Kidney (tissue), 14 donors: ENCODE results near the gene SRF. TPM values are rescaled to one million over a fixed set of nuclear protein-coding genes. Genes with fewer than 3 reads are reported as not detected.
A peak's percentile ranks its signal among the peaks of the same experiment; 100 is the strongest.

Experiments used
- DNase-seq, 5 donors: peaks; one replicate each; pipeline ENCODE4 v3.0.0-alpha.2; 2013 to 2020
- FAIRE-seq: peaks from 2 replicates; lab custom pipeline; 2012; peaks lifted over from hg19 to GRCh38; lab: Jason Lieb, UNC
- H3K27ac ChIP-seq, 2 donors: one replicate each; pipeline ENCODE4 v1.7.0; 2013; ENCODE audit warnings: low read depth in 2 of 2, low read length in 2 of 2, inconsistent platforms in 1 of 2
- H3K27me3 ChIP-seq: one replicate; pipeline ENCODE4 v1.7.1; 2013; ENCODE audit warnings: low read length, inconsistent platforms; ENCODE audit not compliant: control insufficient read depth, insufficient read depth
- H3K36me3 ChIP-seq, 3 donors: one replicate each; pipeline versions ENCODE4 v1.7.0 to v1.7.1; 2013; ENCODE audit warnings: low read length in 3 of 3, control low read depth in 1 of 3, inconsistent platforms in 1 of 3; ENCODE audit not compliant: insufficient read depth in 3 of 3, control insufficient read depth in 2 of 3
- H3K4me1 ChIP-seq, 3 donors: one replicate each; pipeline versions ENCODE4 v1.7.0 to v1.7.1; 2013; ENCODE audit warnings: low read length in 3 of 3, inconsistent platforms in 1 of 3, low read depth in 1 of 3; ENCODE audit not compliant: control insufficient read depth in 2 of 3, insufficient read depth in 2 of 3
- H3K4me3 ChIP-seq, 3 donors: one replicate each; pipeline versions ENCODE4 v1.7.0 to v1.8.1; 2013; ENCODE audit warnings: low read length in 3 of 3, control low read depth in 1 of 3, inconsistent platforms in 1 of 3
- H3K9ac ChIP-seq, 3 donors: one replicate each; pipeline versions ENCODE4 v1.7.0 to v1.7.1; 2013; ENCODE audit warnings: low read length in 3 of 3, control low read depth in 1 of 3, inconsistent platforms in 1 of 3
- H3K9me3 ChIP-seq, 3 donors: one replicate each; pipeline versions ENCODE4 v1.7.0 to v1.7.1; 2013; ENCODE audit warnings: low read length in 3 of 3, control low read depth in 1 of 3, inconsistent platforms in 1 of 3; ENCODE audit not compliant: control insufficient read depth in 2 of 3, insufficient read depth in 1 of 3
- CTCF ChIP-seq: IDR thresholded peaks from 3 replicates; pipeline ENCODE4 v1.5.1; 2012; ENCODE audit warnings: mild to moderate bottlenecking, moderate library complexity, borderline replicate concordance; ENCODE audit not compliant: insufficient read depth; ENCODE audit errors: extremely low read depth
- intact Hi-C: fragments of 100-400 bp; cut with DNase I; formaldehyde crosslinking; loops from one replicate; pipeline ENCODE4 v1.11.1; 2022
- polyA plus RNA-seq: library from polyadenylated mRNA; stranded (reverse); fragments of 350-450 nt; fragmentation: Illumina TruSeq; extraction: RNeasy Lipid Tissue Mini Kit (QIAGEN cat#74804); gene quantifications from one replicate; pipeline ENCODE4 v1.2.3, GENCODE V29; 2014; ENCODE audit warnings: low read depth, low replicate concordance; ENCODE audit not compliant: insufficient read depth
- total RNA-seq: library from RNA; stranded (reverse); fragmentation: NEBNext Ultra II Directional; extraction: Animal tissue kit (Norgen Biotek cat#: 25700); gene quantifications from one replicate; pipeline ENCODE4 v1.2.1, GENCODE V29; 2021
- donor health status: control.
- donor health status: control.
- donor health status: control.
- donor health status: control.
- donor health status: control.
- donor health status: DM: yes; HTN: yes; CAD: no.
- donor health status: Normal renal cell carcinoma (clear cell type).

SRF gene
- total and polyA plus RNA-seq, 2 donors from 2014 or later, result 13.8 to 30.6 TPM

GRCh38 chr6:43147691-43148477 lies 23.2 kb upstream of the SRF start:
- Histone ChIP-seq H3K9ac (no peak overlapping the region), H3K27me3 (no peaks in the 10 kb centered on the region), H3K36me3 (peaks cover 0 to 8% (median 0%) of the 10 kb centered on the region in 3 donors), H3K27ac (no peak overlapping the region), H3K4me3 (no peak overlapping the region), H3K4me1 (peaks cover 0 to 7% (median 3%) of the 10 kb centered on the region in 3 donors), H3K9me3 (no peaks in the 10 kb centered on the region)
- intact Hi-C loops, result no loop called here
- FAIRE-seq (no peak), DNase-seq (peak in 1 of 5 donors; percentile 22)
- TF ChIP-seq CTCF, result no peak

GRCh38 chr6:43149265-43149664 lies 21.8 kb upstream of the SRF start:
- H3K27ac ChIP-seq, result no peak overlapping the region
- DNase-seq, result no peak
- no peak for TF ChIP-seq CTCF
- intact Hi-C loops, result no loop called here
- no peaks in the 10 kb centered on the region for H3K27me3 ChIP-seq
- no peaks in the 10 kb centered on the region for H3K4me1 ChIP-seq
- H3K4me3 ChIP-seq, result no peak overlapping the region
- FAIRE-seq, result no peak
- no peaks in the 10 kb centered on the region for H3K9me3 ChIP-seq
- no peak overlapping the region for H3K9ac ChIP-seq
- peaks cover 0 to 8% (median 0%) of the 10 kb centered on the region in 3 donors for H3K36me3 ChIP-seq

GRCh38 chr6:43150051-43150751 lies 20.9 kb upstream of the SRF start:
- H3K27me3 ChIP-seq, result no peaks in the 10 kb centered on the region
- H3K4me3 ChIP-seq, result no peak overlapping the region
- H3K27ac ChIP-seq, result no peak overlapping the region
- intact Hi-C loops, result no loop called here
- FAIRE-seq, result no peak
- H3K9me3 ChIP-seq, result no peaks in the 10 kb centered on the region
- no peak overlapping the region for H3K9ac ChIP-seq
- no peak for DNase-seq
- H3K4me1 ChIP-seq, result no peaks in the 10 kb centered on the region
- TF ChIP-seq CTCF, result no peak
- peaks cover 0 to 5% (median 0%) of the 10 kb centered on the region in 3 donors for H3K36me3 ChIP-seq
